GM18520 (cell line): Measurements from ENCODE around the gene VSTM2B.

Experiments used
- ATAC-seq: cut with Tn5 transposase; IDR thresholded peaks from one replicate; pipeline ENCODE4 v1.9.1; 2021; ENCODE audit not compliant: unreplicated experiment

The VSTM2B gene

DNA sequence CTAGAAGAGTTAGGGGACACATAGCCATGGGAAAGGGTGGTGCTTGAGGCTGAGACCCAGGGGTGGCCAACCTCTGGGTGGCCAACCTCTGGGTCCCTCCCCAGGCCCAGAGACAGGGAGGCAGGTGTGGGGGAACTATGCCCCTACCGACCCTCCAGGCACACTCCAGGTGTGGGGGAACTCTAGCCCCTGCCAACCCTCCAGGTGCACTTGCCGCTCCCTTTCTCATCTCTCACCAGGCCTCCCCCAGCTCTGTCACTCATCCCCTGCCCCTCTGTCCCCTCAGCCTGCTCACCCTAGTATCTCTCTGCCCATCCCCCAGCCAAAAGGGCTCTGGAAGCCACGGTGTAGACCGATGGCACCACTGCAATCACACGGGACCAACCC, 10.6 kb upstream of the VSTM2B start:
- ATAC-seq: no peak

DNA sequence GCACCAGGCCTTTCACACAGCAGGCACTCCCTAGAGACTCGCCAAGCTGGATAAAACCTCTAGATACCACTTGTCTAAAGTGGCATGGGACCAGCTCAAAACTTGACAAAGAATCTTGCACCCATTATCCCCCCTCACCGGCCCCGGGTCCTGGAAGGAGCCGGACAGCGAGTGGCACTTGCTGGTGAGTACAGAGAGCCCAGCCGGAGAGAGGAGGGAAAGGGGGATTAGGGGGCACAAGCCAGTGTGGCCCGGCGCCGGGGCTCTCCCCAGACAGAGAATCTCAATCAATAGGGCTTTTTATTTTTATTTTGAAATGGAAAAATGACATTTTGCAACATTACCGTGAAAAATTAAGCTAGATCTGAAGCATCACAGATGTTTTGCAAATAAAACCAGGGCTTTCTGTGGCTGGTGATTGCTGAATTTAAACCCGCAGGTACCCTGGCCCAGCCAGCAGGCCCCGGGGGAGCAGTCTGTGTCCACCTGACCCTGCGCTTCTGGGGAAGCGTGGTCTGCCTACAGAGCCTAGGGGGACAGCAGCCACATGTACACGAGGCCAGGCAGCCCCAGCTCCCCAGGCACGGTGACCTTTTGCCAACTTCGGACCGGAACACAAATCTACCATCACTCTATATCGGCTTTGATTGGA, 10.0 kb upstream of the VSTM2B start:
- no peak for ATAC-seq

DNA sequence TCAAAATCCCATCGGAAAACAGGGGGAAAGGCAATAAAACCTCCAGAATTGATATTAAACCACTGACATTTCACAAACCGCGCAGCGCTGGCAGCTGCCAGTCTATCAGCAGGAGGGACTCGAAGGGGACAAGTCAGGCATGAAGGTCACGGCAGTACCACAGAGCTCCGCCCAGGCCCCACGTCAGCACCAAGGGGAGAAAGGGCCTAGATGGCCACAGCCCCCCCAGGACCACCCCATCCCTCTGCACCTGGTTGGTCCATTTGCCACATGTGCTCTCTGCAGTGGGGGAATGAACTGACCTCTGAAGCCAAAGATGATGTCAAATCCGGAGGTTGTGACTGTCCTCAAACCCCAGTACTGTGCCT, 9.5 kb upstream of the VSTM2B start:
- ATAC-seq: no peak

DNA sequence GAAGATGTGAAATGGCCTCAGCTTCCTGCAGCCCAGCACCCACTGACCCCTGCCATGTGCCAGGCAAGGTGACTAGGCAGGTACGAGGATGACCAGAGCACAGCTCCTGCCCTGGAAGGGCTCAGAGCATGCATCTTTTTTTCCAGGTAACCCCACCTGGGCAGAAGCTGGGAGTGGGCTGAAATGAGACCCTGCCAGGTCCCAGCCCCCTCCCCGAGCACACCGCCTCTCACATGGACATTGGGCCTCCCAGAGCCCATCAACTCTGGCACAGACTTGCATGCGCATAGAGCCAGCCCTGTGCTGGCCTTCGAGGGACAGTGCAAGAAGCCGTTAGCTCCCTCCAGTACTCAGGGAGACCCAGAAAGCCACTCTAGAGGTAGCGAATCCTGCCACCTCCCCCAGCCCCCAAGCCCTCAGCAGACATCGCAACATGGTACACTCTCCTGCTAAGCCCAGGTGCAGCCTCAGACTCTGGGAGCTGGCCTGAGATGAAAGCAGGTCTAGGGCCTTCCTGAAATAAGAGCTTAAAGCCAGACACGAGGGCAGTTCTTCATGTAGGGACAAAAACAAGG, 8.9 kb upstream of the VSTM2B start:
- no peak for ATAC-seq

DNA sequence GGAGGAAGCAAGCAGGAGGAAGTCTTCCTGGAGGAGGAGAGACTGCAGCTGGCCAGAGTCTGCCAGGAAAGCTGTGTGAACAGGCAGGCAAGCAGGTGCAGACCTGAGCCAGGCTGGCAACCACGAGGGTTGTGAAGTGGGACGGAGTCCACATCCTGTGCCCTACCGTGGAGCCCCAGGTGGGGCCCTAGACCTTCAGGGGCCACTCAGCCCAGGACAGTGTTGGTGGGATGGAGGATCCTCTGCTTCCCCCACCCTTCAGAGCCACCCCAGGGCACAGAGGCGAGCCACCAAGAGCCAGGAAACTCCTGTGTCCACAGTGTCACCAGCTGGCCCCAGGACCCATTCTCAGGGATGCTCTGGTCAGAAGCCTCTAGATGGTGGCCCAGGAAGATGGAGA, 8.4 kb upstream of the VSTM2B start:
- no peak for ATAC-seq

DNA sequence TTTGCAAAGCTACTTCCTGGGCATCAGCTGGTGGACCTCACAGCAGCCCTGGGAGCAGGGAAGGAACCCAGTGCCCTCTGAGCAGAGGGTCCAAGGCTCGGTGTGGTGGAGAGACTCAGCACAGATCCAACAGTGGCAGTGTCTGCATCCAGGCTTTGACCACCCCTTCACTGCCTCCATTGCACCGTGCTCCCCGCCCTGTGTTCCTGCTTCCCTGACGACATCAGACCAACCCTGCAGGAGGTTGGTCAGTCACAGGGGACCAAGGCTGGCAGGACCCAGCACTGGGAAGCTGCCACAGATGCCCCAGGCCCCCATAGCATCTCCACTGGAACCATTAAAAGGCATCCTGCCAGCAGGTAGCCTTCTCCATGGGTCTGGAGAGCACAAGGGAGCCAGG, 7.8 kb upstream of the VSTM2B start:
- no peak for ATAC-seq

DNA sequence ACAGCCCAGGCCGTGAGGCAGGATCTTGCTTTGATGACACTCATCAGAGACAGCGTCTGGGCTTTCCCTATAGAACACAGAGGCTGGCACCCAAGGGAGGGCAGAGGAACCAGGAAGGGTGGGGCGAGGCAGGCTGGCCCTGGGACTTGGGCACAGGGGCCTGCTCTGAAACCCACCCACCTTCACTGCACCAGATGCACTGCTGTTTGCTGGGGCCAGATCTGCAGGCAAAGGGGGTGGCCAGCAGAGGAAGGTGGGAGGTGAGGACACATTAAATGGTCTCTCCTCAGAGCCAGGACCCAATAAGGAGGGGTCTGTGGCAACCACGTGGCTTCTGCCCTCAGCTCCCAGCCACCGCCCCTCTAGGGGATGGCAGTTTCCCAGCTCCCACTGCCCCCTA, 6.6 kb upstream of the VSTM2B start:
- ATAC-seq: no peak

DNA sequence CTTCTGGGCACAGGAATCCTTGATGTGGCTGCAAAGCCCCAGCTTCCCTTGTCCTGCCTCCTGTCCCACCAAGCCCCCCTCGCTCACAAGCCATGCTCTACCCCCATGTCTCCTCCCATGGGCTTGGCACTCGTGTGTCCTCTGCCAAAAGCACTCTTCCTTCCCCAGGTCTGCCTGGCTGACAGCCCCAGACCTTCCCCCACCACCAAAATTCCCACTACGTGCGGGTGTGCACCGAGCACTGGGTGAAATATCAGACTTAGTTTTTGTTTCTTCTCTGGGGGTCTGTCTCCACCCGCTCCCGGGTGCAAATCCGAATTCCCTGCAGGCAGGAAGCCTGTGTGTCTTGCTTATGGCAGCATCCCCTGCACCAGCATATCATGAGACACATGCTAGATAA, 5.9 kb upstream of the VSTM2B start:
- ATAC-seq: no peak

DNA sequence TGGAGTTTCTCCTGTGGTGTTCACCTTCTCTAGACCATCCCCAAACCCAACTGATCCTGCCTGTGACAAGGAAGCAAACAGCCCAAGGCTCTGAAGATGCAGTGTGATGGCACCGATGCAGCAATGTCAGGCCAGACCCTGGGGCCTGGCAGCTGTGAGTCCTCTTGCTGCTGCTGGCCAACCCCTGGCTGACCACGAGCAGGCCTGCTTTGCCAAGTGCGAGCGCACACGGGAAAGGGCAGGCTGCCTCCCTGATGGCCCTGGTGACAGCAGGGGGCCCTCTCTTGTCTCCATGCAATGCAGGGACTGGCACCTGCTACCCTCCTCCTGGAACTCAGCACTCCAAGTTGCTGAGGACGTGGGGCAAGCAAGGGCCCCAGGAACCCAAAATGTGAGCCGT, 5.4 kb upstream of the VSTM2B start:
- ATAC-seq: no peak

DNA sequence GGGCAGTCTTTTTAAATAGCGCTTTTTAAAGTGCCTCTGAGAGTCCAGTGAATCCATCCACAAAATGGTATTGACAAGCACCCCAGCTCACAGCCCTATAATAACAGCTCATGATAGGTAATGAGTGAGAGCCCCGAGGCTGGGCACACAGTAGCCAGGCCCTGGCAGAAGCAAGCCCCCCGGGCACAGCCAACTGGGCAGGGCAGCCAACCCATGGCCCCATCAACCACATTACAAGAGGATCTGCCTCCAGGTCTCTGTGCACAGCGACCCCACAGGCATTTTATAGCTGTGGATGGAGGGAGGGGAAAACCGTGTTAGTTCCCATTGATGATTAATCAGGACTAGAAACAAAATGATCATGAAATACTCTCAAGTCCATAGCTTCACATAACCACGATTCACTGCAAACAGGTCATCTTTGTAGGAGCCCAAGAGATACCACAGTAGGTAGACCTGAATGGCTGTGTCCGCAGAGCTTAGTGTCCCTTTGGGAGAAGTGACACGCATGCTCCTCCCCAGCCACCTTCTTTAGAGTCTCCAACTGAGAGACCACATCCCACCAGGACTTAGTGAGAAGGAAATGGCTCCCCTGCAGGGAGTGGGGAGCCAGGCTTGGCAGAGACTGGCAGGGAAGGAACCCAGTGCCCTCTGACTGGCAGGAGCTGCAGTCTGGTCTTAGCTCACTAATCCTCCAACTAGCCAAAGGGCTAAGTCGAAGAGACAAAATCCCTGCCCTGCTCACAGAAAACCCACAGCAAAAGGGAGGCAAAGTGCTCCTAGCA, 4.3 kb upstream of the VSTM2B start:
- ATAC-seq: no peak

DNA sequence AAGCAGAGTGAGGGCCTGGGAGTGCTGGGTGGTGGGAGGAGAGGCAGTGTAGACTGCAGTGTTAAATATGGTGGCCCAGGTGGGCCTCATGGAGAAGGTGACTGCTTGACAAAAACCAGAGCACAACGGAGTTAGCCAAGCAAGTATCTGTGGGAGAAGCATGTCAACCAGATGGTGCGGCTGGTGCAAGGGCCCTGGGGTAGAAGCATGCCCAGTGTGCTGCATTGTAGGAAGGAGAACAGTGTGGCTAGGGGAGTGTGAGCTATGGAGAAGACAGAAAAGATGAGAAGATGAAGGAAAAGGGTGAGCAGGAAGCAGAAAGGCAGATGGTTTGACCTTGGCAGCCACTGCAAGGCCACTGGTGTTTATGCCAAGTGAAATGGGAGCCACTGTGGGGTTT, 2.2 kb upstream of the VSTM2B start:
- ATAC-seq: no peak

DNA sequence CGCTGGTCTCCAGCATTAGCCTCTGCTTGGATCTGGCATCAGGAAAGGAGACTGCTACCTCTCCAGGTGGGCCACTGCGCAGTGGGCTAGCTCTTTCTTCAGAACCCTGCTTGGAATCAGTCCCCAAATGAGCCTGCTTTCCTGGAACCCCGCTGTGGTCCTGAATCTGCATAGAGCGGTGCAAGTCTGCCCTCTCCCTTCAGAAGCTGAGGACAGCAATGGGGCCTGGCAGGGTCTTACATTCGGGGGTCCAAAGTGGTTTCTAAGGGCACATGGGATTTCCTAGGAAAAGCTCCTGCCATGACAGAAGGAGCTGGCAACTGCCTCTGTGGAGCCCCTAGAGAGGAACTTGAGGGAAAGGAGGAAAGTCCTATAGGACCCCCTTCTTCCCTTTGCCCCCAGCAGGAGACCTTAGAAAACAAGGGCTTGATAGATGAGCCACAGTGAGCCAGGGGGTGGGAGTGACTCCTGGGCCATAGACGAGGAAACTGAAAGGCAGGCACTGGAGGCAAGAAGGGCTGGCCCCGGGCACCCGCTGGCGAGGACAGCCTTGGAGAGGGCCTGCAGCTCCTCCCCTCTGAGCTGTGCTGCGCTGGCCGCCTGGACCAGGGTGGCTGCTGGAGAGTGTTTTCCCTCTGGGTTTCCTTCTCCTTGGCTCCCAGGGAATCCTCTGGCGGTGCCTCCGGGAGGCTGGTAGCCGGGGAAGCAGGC, 1.4 kb upstream of the VSTM2B start:
- ATAC-seq: no peak

DNA sequence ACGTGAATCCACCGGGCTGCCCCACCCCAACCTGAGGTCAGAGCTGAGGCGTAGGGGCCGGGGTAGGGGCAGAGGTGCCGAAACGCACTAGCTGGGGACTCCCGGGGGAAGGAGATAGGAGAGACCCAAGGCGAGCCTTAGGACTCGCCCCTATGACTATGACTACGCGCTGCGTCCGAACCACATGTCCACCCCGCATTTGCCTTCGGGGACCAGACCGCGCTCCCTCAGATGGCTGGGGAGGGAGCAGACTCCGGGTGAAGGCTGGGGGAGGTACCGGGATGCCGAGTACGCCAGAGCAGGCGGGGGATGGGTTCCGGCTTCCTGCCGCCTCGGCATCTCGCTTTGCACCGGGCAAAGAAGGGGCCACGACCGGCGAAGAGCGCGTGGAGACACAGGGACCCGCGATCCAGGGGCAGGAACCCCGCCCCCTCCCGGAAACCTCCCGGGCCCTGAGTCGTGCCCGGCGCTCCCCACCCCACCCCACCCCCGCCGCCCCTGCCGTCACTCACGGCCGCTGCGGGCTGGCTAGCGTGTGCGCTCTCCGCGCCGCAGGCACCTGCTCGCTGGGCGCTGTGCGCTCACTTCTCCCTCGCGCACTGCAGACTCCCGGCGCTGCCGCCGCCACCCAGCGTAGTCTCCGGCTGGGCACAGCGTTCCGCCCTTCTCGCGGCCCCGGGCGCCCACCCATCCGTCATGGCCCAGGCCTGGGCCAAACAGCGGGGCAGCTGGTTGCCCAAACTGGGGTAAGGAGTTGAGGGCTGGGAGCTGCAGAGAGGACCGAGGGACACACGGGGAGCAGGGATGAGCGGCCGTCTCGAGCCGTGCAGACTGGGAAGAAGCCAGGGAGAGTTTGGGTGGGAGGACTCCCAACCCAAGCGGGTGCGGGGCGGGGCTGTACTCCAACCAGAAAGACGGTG, 622 bp upstream of the VSTM2B start:
- no peak for ATAC-seq

DNA sequence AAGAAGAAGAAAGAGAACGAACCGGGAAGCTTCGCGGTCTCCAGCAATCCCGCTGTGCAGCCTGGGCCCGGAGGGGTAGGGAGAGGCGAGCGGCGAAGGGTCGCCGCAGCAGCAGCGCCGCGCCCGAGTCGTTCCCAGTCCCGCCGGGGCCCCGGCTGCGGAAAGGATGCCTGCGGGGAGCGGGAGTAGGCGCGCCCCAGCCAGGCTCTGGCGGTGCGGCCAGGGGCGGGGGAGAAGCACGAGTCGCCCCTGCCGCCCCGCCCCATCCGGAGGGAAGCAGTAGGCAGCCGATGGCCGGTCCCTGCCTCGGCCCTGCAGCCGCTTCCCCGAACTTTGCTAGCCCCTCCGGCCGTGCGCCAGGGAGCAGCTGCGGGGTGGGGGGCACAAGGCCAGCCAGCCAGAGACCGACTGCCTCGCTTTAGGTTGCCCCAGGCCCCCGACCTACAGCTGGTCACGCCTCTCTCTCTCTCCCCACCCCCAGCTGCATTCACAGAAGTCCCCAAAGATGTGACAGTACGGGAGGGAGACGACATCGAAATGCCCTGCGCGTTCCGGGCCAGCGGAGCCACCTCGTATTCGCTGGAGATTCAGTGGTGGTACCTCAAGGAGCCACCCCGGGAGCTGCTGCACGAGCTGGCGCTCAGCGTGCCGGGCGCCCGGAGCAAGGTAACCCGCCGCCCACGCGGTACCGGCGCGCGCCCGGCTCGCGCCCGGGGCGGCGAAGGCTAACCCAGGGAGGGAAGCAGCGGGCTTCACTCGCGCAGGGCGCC, 1.1 kb downstream of the VSTM2B start:
- no peak for ATAC-seq

DNA sequence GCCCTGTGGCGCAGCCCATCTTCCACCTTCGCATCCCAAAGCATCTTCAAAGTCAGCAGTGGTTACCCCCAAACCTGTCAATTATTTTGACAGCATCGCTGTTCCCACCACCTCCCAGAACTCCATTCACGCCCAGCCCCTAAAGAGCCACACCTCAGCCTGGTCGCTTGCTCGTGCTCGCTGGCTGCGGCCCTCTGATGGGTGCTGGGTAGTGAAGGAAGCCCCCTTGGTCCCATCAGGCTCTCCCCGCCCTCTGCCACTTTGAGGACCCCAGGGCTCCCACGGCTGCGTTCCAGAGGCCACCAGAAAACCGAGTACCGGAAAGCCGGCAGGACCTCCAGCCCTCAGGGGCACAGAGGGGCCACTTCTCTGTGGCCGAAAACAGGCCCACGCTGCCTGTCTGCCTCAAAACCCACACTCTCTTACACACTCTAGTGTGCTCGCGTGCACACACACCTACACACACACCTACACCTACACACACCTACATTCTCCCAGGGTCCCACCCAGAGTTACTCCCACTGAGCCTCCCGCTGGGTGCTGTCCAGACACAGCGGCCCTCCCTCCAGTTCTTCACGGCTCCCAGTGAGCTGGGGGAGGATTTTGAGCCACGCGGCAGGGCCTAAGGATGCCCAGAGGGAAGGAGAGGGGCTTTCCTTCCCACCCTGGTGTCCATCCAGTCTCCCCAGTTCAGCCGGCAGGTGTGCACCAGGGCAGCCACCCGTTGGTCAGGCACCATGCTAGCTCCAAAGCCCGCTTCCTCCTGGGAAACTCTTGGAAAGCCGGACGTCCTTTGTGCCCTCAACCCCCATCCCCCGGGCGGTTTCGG, 1.9 kb downstream of the VSTM2B start:
- ATAC-seq: no peak

DNA sequence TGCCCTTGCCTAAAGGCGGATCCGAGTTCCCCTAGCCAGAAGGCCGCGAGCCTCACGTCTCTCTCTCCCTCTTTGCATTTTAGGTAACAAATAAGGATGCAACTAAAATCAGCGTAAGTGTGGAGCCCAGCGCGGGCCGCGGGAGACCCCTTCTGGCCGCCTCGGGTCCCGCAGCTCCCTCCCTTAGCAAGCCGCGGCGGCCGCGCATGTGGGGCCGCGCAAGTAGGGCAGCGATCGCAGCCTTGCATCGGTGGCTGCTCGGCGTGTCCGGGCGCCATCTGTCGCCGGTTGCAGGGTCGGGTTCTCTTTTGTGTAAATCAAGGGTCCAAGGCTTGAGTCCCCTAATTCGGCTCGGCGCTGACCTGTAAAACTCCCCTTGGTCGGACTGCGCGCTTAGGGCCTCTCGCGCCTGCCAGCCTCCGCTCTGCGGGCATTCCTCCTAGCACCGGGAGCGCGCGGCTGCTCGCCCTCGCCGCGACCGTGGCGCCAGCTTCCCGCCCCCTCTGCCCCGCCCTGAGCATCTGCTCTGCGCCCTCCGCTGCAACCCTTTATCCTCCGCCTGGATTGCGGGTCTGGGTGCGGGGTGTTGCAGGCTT, 2.7 kb downstream of the VSTM2B start:
- no peak for ATAC-seq

DNA sequence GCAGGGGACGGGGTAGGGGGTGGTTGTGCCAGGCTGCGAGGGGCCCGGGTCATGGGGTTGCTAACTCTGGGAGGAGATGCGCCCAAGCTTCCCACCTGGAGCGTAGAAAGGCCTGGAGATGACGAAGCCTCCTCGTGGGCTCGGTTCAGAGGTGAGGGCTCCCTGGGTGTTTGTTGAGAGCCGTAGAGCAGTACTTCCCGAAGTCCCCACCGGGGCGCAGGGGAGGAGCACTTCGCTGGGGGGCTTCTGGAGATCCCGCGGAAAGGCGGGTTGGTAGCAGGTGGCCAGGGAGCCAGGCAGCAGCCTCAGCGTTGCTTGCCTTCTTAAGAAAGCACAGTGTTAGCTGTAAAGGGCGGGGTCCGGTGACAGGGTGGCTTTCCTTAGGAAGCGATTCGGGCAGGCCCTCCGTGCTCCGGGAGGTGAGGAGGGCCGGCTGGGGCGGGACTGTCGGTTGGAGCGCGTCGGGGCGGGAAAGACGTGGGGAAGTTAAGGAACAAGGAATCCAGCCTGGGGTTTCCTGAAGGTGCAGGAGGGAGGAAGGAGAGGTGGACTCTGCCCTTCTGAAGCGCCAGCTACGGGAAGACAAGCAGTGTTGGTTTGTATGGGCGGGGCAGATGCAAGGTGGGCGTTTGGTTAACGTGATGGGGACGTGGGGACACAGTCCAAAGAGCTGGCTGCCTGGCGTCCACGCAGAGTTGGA, 3.3 kb downstream of the VSTM2B start:
- no peak for ATAC-seq
